HL-60 (cell line): Measurements from ENCODE around the gene IGSF9.

Experiments used
- DNase-seq, 2 experiments: peaks; one replicate each; pipeline ENCODE4 v3.0.0-alpha.2; 2010 to 2020; ENCODE audit warnings: low read depth in 1 of 2, low spot score in 1 of 2
- H3K27ac ChIP-seq: fragments of 250-450 bp; sonication (Bioruptor Pico); replicated peaks from 2 replicates; pipeline ENCODE4 v1.5.1; 2020; ENCODE audit warnings: mild to moderate bottlenecking, moderate library complexity
- H3K27me3 ChIP-seq: fragments of 250-450 bp; sonication (Bioruptor Pico); 2 replicates; pipeline ENCODE4 v1.5.1; 2021; ENCODE audit warnings: mild to moderate bottlenecking, moderate library complexity; ENCODE audit not compliant: insufficient read depth, poor library complexity, severe bottlenecking
- H3K4me3 ChIP-seq: replicated peaks from 2 replicates; pipeline ENCODE4 v1.5.1; 2011; ENCODE audit warnings: mild to moderate bottlenecking, control low read depth, low read length; ENCODE audit not compliant: insufficient read depth
- GABPA ChIP-seq: IDR thresholded peaks from 2 replicates; pipeline ENCODE4 v1.6.1; 2012; ENCODE audit warnings: low read depth
- POLR2AphosphoS5 ChIP-seq: IDR thresholded peaks from 2 replicates; pipeline ENCODE4 v1.6.1; 2012; ENCODE audit warnings: low read depth
- SPI1 ChIP-seq: IDR thresholded peaks from 2 replicates; pipeline ENCODE4 v1.6.1; 2012; ENCODE audit warnings: low read depth, mild to moderate bottlenecking, borderline replicate concordance
- TF ChIP-seq, protein P1 (sequence below): IDR thresholded peaks from 2 replicates; pipeline ENCODE4 v1.6.1; 2012; ENCODE audit warnings: low read depth; ENCODE audit not compliant: insufficient replicate concordance
- TF ChIP-seq, protein P2 (sequence below): IDR thresholded peaks from one replicate; pipeline ENCODE4 v1.5.1; 2011; ENCODE audit warnings: low read length, control low read depth, inconsistent platforms; ENCODE audit not compliant: insufficient read depth

The IGSF9 gene

GRCh38 chr1:159989581-159989980 is 44.2 kb upstream of the IGSF9 start:
- Histone ChIP-seq H3K4me3 (no peak overlapping the region), H3K27ac (no peak overlapping the region), H3K27me3 (no peaks in the 10 kb centered on the region)
- no peak for DNase-seq
- no peak for TF ChIP-seq POLR2AphosphoS5
- TF ChIP-seq SPI1, result no peak
- TF ChIP-seq, protein P1, sequence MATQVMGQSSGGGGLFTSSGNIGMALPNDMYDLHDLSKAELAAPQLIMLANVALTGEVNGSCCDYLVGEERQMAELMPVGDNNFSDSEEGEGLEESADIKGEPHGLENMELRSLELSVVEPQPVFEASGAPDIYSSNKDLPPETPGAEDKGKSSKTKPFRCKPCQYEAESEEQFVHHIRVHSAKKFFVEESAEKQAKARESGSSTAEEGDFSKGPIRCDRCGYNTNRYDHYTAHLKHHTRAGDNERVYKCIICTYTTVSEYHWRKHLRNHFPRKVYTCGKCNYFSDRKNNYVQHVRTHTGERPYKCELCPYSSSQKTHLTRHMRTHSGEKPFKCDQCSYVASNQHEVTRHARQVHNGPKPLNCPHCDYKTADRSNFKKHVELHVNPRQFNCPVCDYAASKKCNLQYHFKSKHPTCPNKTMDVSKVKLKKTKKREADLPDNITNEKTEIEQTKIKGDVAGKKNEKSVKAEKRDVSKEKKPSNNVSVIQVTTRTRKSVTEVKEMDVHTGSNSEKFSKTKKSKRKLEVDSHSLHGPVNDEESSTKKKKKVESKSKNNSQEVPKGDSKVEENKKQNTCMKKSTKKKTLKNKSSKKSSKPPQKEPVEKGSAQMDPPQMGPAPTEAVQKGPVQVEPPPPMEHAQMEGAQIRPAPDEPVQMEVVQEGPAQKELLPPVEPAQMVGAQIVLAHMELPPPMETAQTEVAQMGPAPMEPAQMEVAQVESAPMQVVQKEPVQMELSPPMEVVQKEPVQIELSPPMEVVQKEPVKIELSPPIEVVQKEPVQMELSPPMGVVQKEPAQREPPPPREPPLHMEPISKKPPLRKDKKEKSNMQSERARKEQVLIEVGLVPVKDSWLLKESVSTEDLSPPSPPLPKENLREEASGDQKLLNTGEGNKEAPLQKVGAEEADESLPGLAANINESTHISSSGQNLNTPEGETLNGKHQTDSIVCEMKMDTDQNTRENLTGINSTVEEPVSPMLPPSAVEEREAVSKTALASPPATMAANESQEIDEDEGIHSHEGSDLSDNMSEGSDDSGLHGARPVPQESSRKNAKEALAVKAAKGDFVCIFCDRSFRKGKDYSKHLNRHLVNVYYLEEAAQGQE, result no peak
- TF ChIP-seq, protein P2, sequence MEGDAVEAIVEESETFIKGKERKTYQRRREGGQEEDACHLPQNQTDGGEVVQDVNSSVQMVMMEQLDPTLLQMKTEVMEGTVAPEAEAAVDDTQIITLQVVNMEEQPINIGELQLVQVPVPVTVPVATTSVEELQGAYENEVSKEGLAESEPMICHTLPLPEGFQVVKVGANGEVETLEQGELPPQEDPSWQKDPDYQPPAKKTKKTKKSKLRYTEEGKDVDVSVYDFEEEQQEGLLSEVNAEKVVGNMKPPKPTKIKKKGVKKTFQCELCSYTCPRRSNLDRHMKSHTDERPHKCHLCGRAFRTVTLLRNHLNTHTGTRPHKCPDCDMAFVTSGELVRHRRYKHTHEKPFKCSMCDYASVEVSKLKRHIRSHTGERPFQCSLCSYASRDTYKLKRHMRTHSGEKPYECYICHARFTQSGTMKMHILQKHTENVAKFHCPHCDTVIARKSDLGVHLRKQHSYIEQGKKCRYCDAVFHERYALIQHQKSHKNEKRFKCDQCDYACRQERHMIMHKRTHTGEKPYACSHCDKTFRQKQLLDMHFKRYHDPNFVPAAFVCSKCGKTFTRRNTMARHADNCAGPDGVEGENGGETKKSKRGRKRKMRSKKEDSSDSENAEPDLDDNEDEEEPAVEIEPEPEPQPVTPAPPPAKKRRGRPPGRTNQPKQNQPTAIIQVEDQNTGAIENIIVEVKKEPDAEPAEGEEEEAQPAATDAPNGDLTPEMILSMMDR, result no peak
- no peak for TF ChIP-seq GABPA

- no peak for DNase-seq
- H3K27ac ChIP-seq, result no peak overlapping the region
- no peak overlapping the region for H3K4me3 ChIP-seq
- TF ChIP-seq SPI1 (no peak), POLR2AphosphoS5 (no peak), GABPA (no peak)
- TF ChIP-seq, protein P1, result no peak
- TF ChIP-seq, protein P2, result no peak
- H3K27me3 ChIP-seq, result peaks cover 1% of the 10 kb centered on the region
Measured at GRCh38 chr1:159988006-159988405, 42.6 kb upstream of the IGSF9 start.

GRCh38 chr1:159987186-159987585 is 41.8 kb upstream of the IGSF9 start:
- Histone ChIP-seq H3K4me3 (no peak overlapping the region), H3K27ac (no peak overlapping the region), H3K27me3 (peaks cover 4% of the 10 kb centered on the region)
- DNase-seq, result no peak
- no peak for TF ChIP-seq SPI1
- TF ChIP-seq POLR2AphosphoS5, result no peak
- TF ChIP-seq, protein P2, result no peak
- TF ChIP-seq GABPA, result no peak
- TF ChIP-seq, protein P1, result no peak
